Transverse colon (tissue), 4 donors: ENCODE results near the gene PRTN3. TPM values are rescaled to one million over a fixed set of nuclear protein-coding genes. Genes with fewer than 3 reads are reported as not detected.

Source experiments
- DNase-seq: peaks from one replicate; pipeline ENCODE4 v3.0.0-alpha.2; 2019
- H3K27ac ChIP-seq, 4 donors: fragments of 200-600 bp; sonication (generic); 2 replicates each; pipeline ENCODE4 v1.5.1; 2016 to 2018; ENCODE audit warnings: inconsistent platforms in 4 of 4
- H3K27me3 ChIP-seq: fragments of 200-600 bp; sonication (generic); 2 replicates; pipeline ENCODE4 v1.5.1; 2017; ENCODE audit warnings: inconsistent platforms
- H3K36me3 ChIP-seq, 4 donors: fragments of 200-600 bp; sonication (generic); 2 replicates each; pipeline ENCODE4 v1.5.1; 2017 to 2019; ENCODE audit warnings: inconsistent platforms in 4 of 4
- H3K4me1 ChIP-seq, 4 donors: fragments of 200-600 bp; sonication (generic); 2 replicates each; pipeline ENCODE4 v1.5.1; 2017 to 2020; ENCODE audit warnings: inconsistent platforms in 4 of 4
- H3K4me3 ChIP-seq, 4 donors: fragments of 200-600 bp; sonication (generic); 1 replicate in 1 of 4; 2 replicates in 3 of 4; pipeline versions ENCODE4 v1.5.1 to v1.6.1; 2017 to 2019; ENCODE audit warnings: inconsistent platforms in 4 of 4
- H3K9me3 ChIP-seq, 2 donors: fragments of 200-600 bp; sonication (generic); 2 replicates each; pipeline ENCODE4 v1.5.1; 2017 to 2019; ENCODE audit warnings: inconsistent platforms in 2 of 2
- CTCF ChIP-seq, 5 experiments: fragments of 200-600 bp in 3 of 5; fragments of 450-650 bp in 2 of 5; sonication (generic) in 3 of 5; IDR thresholded peaks; 1 replicate in 2 of 5; 2 replicates in 3 of 5; pipeline ENCODE4 v1.5.1; 2016 to 2017; ENCODE audit warnings: antibody characterized with exemption in 5 of 5, inconsistent platforms in 3 of 5, mild to moderate bottlenecking in 2 of 5, moderate library complexity in 1 of 5
- EP300 ChIP-seq: sonication (generic); formaldehyde crosslinking; IDR thresholded peaks from one replicate; pipeline ENCODE4 v1.6.1; 2017; ENCODE audit warnings: antibody characterized with exemption, low read depth
- POLR2A ChIP-seq: fragments of 450-650 bp; IDR thresholded peaks from one replicate; pipeline ENCODE4 v1.6.1; 2016; ENCODE audit warnings: antibody characterized with exemption, mild to moderate bottlenecking, moderate library complexity
- POLR2AphosphoS5 ChIP-seq, 3 donors: sonication (generic); formaldehyde crosslinking; IDR thresholded peaks; one replicate each; pipeline ENCODE4 v1.6.1; 2016; ENCODE audit warnings: antibody characterized with exemption in 3 of 3
- WGBS, 2 donors: methylation state at CpG; one replicate each; pipeline ENCODE4 v1.1.5; 2018; ENCODE audit warnings: low coverage in 1 of 2; 5-methylcytosine and 5-hydroxymethylcytosine counted together
- in situ Hi-C, 4 donors: fragments of 200-750 bp; cut with MboI; loops; one replicate each; pipeline versions ENCODE4 v1.15.0 to v1.15.1; 2017; ENCODE audit warnings: low sequenced_read_pairs in 3 of 4, low pct_ligation_motif_present in 1 of 4, low pct_unique_long_range_greater_than_20kb in 1 of 4
- intact Hi-C: fragments of 100-400 bp; cut with DNase I; formaldehyde crosslinking; loops from one replicate; pipeline ENCODE4 v1.15.1; 2023; ENCODE audit warnings: low total_unique reads
- total RNA-seq, 4 donors: library from RNA; depleted of rRNA; stranded (reverse); fragments of >200 nt; gene quantifications; one replicate each; pipeline ENCODE4 v1.1.0, GENCODE V29; 2016

The PRTN3 gene
- total RNA-seq, 4 donors from 2014 or later, result not detected

DNA sequence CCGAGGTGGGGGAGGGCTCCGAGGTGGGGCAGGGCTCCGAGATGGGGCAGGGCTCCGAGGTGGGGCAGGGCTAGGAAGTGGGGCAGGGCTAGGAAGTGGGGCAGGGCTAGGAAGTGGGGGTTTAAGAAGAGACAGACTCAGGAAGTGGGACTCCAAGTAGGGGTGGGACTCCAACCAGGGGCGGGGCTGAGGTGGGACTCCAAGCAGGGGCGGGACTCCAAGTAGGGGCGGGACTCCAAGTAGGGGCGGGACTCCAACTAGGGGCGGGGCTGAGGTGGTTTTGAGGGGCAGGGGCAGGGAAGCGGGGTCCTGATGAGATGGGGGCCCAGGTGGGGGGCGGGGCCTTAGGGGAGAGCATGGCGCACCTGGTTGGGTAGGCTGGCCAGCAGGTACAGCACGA is 32.3 kb downstream of the PRTN3 start:
- TF ChIP-seq EP300 (no peak), CTCF (IDR thresholded peaks at IDR 0.05) (no peak), POLR2AphosphoS5 (IDR thresholded peaks at IDR 0.05) (no peak), POLR2A (no peak)
- Histone ChIP-seq H3K36me3 (peaks cover 0 to 9% (median 2%) of the 10 kb centered on the region in 4 donors), H3K4me3 (no peak overlapping the region), H3K27me3 (no peaks in the 10 kb centered on the region), H3K27ac (peak overlapping the region in 3 of 4 donors; percentile 28 to 86 (median 37)), H3K9me3 (no peaks in the 10 kb centered on the region), H3K4me1 (peaks cover 12 to 25% (median 18%) of the 10 kb centered on the region in 4 donors)
- DNase-seq, result peak; percentile 65
- in situ Hi-C loops, result loop anchor here in 1 of 4 donors (25.0 kb wide), 1 partner anchor 114 kb away; the partner anchor contains the start of gene WDR18
- intact Hi-C loops, result no loop called here
- 100% methylated on average over 3 of the region's 13 CpGs; no CpG with 5 or more reads in 1 of the 2 donors for WGBS, 2 donors

DNA sequence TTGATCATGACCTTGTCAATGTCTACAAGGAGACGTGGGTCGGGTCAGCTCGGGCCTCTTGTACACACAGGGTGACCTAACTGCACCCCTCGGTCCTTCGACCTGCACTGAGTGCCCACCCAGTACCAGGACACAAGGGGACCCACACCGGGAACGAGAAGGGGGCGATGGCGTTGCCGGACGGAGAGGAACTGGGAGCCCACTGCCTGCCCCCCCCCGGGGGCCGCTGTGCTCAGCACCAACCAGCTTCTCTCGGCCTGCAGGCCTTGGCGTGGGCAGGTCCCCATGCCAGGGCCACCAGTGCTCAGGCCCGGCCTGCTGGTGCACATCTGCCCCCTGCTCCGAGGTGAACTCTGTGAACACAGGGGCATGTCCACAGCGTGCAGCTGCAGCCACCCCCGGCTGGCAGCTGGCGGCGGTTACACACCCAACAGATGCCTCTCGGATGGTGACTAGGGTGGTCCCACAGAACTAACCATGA is 32.8 kb downstream of the PRTN3 start:
- 94% methylated on average over 16 of the region's 22 CpGs; no CpG with 5 or more reads in 1 of the 2 donors for WGBS, 2 donors
- H3K36me3 ChIP-seq, result peaks cover 0 to 9% (median 2%) of the 10 kb centered on the region in 4 donors
- intact Hi-C loops (no loop called here), in situ Hi-C loops (loop anchor here in 1 of 4 donors (25.0 kb wide), 1 partner anchor 114 kb away; the partner anchor contains the start of gene WDR18)
- H3K9me3 ChIP-seq, result no peaks in the 10 kb centered on the region
- no peak overlapping the region for H3K4me3 ChIP-seq
- peak overlapping the region in 3 of 4 donors; percentile 28 to 86 (median 37) for H3K27ac ChIP-seq
- peaks cover 12 to 25% (median 17%) of the 10 kb centered on the region in 4 donors for H3K4me1 ChIP-seq
- TF ChIP-seq POLR2AphosphoS5 (IDR thresholded peaks at IDR 0.05) (no peak), EP300 (no peak), CTCF (IDR thresholded peaks at IDR 0.05) (no peak), POLR2A (no peak)
- DNase-seq, result no peak
- H3K27me3 ChIP-seq, result no peaks in the 10 kb centered on the region

GRCh38 chr19:875265-875879 is 34.6 kb downstream of the PRTN3 start:
- H3K4me1 ChIP-seq, result peaks cover 6 to 13% (median 10%) of the 10 kb centered on the region in 4 donors
- WGBS, 2 donors, result 91 to 95% methylated on average over 14 to 27 of the region's 28 CpGs
- H3K4me3 ChIP-seq, result no peak overlapping the region
- no peaks in the 10 kb centered on the region for H3K27me3 ChIP-seq
- no peak overlapping the region for H3K27ac ChIP-seq
- no peak for DNase-seq
- H3K36me3 ChIP-seq, result peaks cover 0 to 14% (median 4%) of the 10 kb centered on the region in 4 donors
- no peak for TF ChIP-seq CTCF (IDR thresholded peaks at IDR 0.05)
- TF ChIP-seq POLR2AphosphoS5 (IDR thresholded peaks at IDR 0.05), result no peak
- TF ChIP-seq EP300, result no peak
- TF ChIP-seq POLR2A, result no peak
- no peaks in the 10 kb centered on the region for H3K9me3 ChIP-seq
- in situ Hi-C loops, result no loop called here
- intact Hi-C loops, result no loop called here

DNA sequence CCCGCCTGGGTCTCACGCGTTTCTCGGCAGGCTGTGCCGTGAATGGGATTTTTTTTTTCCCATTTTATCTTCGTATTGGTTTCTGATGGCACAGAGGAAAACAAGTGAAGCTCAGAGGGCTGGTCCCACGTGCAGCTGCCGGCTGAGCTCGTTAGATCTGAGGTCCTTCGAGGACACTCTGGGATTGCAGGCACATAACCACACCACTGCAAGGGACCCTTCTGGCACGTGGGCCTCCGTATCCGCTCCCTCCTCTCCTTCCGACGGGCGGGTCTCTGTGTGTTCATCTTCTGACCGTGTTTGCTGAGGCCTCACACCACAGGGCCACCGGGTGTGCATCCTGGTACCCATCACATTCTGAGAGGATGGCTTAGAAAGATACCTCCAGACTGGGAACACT is 35.3 kb downstream of the PRTN3 start:
- Histone ChIP-seq H3K4me3 (no peak overlapping the region), H3K36me3 (peaks cover 0 to 19% (median 6%) of the 10 kb centered on the region in 4 donors), H3K27ac (no peak overlapping the region), H3K4me1 (peaks cover 6 to 11% (median 9%) of the 10 kb centered on the region in 4 donors), H3K27me3 (no peaks in the 10 kb centered on the region), H3K9me3 (no peaks in the 10 kb centered on the region)
- in situ Hi-C loops (no loop called here), intact Hi-C loops (no loop called here)
- no peak for DNase-seq
- WGBS, 2 donors, result 78 to 100% methylated on average over 1 to 18 of the region's 18 CpGs
- TF ChIP-seq POLR2AphosphoS5 (IDR thresholded peaks at IDR 0.05) (no peak), POLR2A (no peak), CTCF (IDR thresholded peaks at IDR 0.05) (no peak), EP300 (no peak)
